Left renal cortex interstitium (tissue), 4 donors: Measurements from ENCODE around the gene C1orf74. TPM values are rescaled to one million over a fixed set of nuclear protein-coding genes. Genes with fewer than 3 reads are reported as not detected.

Experiments
- DNase-seq, 4 donors: peaks; one replicate each; pipeline ENCODE4 v3.0.0-alpha.2; 2013; ENCODE audit warnings: low read depth in 4 of 4, low spot score in 2 of 4, missing footprints in 1 of 4
- polyA plus RNA-seq, 4 donors: library from polyadenylated mRNA; unstranded; fragments of 120-200 nt; gene quantifications; one replicate each; pipeline ENCODE4 v1.2.1, GENCODE V29; 2013; ENCODE audit not compliant: insufficient read length in 4 of 4

C1orf74 gene
- polyA plus RNA-seq, 4 donors = 2.9 to 4.0 (median 3.9) TPM

GRCh38 chr1:209748620-209749019 is 35.7 kb downstream of the C1orf74 start:
- DNase-seq = no peak

GRCh38 chr1:209747580-209748262 is 36.6 kb downstream of the C1orf74 start:
- DNase-seq = peak; percentile 34 to 70 (median 66)

- no peak for DNase-seq
These were observed 37.8 kb downstream of the C1orf74 start for GRCh38 chr1:209746451-209747165.

- DNase-seq = no peak
These were observed 41.2 kb downstream of the C1orf74 start for GRCh38 chr1:209743145-209743482.

GRCh38 chr1:209742409-209743144 is 41.8 kb downstream of the C1orf74 start:
- no peak for DNase-seq

GRCh38 chr1:209741889-209742288 is 42.5 kb downstream of the C1orf74 start:
- no peak for DNase-seq

- no peak for DNase-seq
These were observed 43.2 kb downstream of the C1orf74 start for GRCh38 chr1:209741193-209741592.

- no peak for DNase-seq
These were observed 46.1 kb downstream of the C1orf74 start for GRCh38 chr1:209738270-209738669.

- DNase-seq = no peak
These were observed 47.2 kb downstream of the C1orf74 start for GRCh38 chr1:209737118-209737505.

- no peak for DNase-seq
These were observed 47.8 kb downstream of the C1orf74 start for GRCh38 chr1:209736490-209737117.

- no peak for DNase-seq
These were observed 50.8 kb downstream of the C1orf74 start for GRCh38 chr1:209733409-209734192.

GRCh38 chr1:209732725-209733124 is 51.6 kb downstream of the C1orf74 start:
- no peak for DNase-seq

- no peak for DNase-seq
These were observed 54.9 kb downstream of the C1orf74 start for GRCh38 chr1:209729436-209729835.

Other genes with a start within 250 kb of the C1orf74 start
- 1 to 10 TPM; 4.1 to 6.4 (median 5.1) TPM for gene CAMK1G, start 200.8 kb downstream of the C1orf74 start, polyA plus RNA-seq
- 1 to 10 TPM; 1.1 to 1.7 (median 1.1) TPM for gene LAMB3, start 132.1 kb downstream of the C1orf74 start, polyA plus RNA-seq
- 10 to 100 TPM; 11.8 to 16.6 (median 13.4) TPM for gene G0S2, start 109.1 kb downstream of the C1orf74 start, polyA plus RNA-seq
- gene HSD11B1, start 79.7 kb downstream of the C1orf74 start, polyA plus RNA-seq = under 1 TPM; 0.22 to 0.40 (median 0.26) TPM
- gene TRAF3IP3, start 28.5 kb downstream of the C1orf74 start, polyA plus RNA-seq = 1 to 10 TPM in 3 of 4 donors, under 1 TPM in 1; 0.89 to 1.8 (median 1.6) TPM
- 10 to 100 TPM; 13.6 to 20.0 (median 18.1) TPM for gene IRF6, start 21.6 kb upstream of the C1orf74 start, polyA plus RNA-seq
- gene UTP25, start 43.4 kb upstream of the C1orf74 start, polyA plus RNA-seq = 10 to 100 TPM in 3 of 4 donors, 1 to 10 TPM in 1; 9.2 to 11.1 (median 10.8) TPM
- gene SYT14, start 153.7 kb upstream of the C1orf74 start, polyA plus RNA-seq = under 1 TPM; 0.30 to 0.57 (median 0.39) TPM